Keratinocyte (primary cell): ENCODE measurements around the gene HIVEP2. TPM values are rescaled to one million over a fixed set of nuclear protein-coding genes. Genes with fewer than 3 reads are reported as not detected.

ENCODE experiments used
- DNase-seq: peaks from one replicate; pipeline ENCODE4 v3.0.0-alpha.2; 2011; ENCODE audit warnings: low read depth, missing footprints, low spot score
- FAIRE-seq: peaks from 2 replicates; lab custom pipeline; 2011; peaks lifted over from hg19 to GRCh38; lab: Jason Lieb, UNC
- H2AFZ ChIP-seq: 2 replicates; pipeline ENCODE4 v1.6.0; 2012; ENCODE audit warnings: low read length, control low read depth, inconsistent platforms; ENCODE audit not compliant: control insufficient read depth
- H3K27ac ChIP-seq: 2 replicates; pipeline ENCODE4 v1.5.1; 2011; ENCODE audit warnings: low read length; ENCODE audit not compliant: control insufficient read depth, insufficient read depth
- H3K27me3 ChIP-seq: 3 replicates; pipeline ENCODE4 v1.6.0; 2011; ENCODE audit warnings: low read length; ENCODE audit not compliant: control insufficient read depth, insufficient read depth; ENCODE audit errors: extremely low read depth
- H3K36me3 ChIP-seq, 2 experiments: 2 replicates in 1 of 2; 3 replicates in 1 of 2; pipeline ENCODE4 v1.5.1; 2011; ENCODE audit warnings: low read length in 2 of 2, mild to moderate bottlenecking in 1 of 2; ENCODE audit not compliant: control insufficient read depth in 2 of 2, insufficient read depth in 2 of 2; ENCODE audit errors: extremely low read depth in 1 of 2
- H3K4me1 ChIP-seq: 3 replicates; pipeline ENCODE4 v1.5.1; 2011; ENCODE audit warnings: low read length; ENCODE audit not compliant: control insufficient read depth, insufficient read depth; ENCODE audit errors: extremely low read depth
- H3K4me2 ChIP-seq: 3 replicates; pipeline ENCODE4 v1.6.0; 2011; ENCODE audit warnings: low read depth, low read length; ENCODE audit not compliant: control insufficient read depth, insufficient read depth; ENCODE audit errors: extremely low read depth
- H3K4me3 ChIP-seq, 3 experiments: fragments of 200-600 bp in 1 of 3; sonication (generic) in 1 of 3; 2 replicates in 2 of 3; 3 replicates in 1 of 3; pipeline ENCODE4 v1.5.1; 2011 to 2016; ENCODE audit warnings: low read length in 3 of 3, mild to moderate bottlenecking in 3 of 3, control low read depth in 2 of 3, inconsistent platforms in 1 of 3, low read depth in 1 of 3, mixed read lengths in 1 of 3, mixed run types in 1 of 3, moderate library complexity in 1 of 3; ENCODE audit not compliant: control insufficient read depth in 2 of 3, insufficient read depth in 2 of 3; ENCODE audit errors: extremely low read depth in 1 of 3
- H3K79me2 ChIP-seq: 2 replicates; pipeline ENCODE4 v1.6.0; 2012; ENCODE audit warnings: low read length; ENCODE audit not compliant: control insufficient read depth, insufficient read depth
- H3K9ac ChIP-seq: 3 replicates; pipeline ENCODE4 v1.6.0; 2011; ENCODE audit warnings: low read length; ENCODE audit not compliant: control insufficient read depth, insufficient read depth; ENCODE audit errors: extremely low read depth
- H3K9me1 ChIP-seq: 3 replicates; pipeline ENCODE4 v1.6.0; 2011; ENCODE audit warnings: low read length; ENCODE audit not compliant: control insufficient read depth, insufficient read depth; ENCODE audit errors: extremely low read depth
- H3K9me3 ChIP-seq: 2 replicates; pipeline ENCODE4 v1.5.1; 2012; ENCODE audit warnings: low read depth, low read length; ENCODE audit not compliant: control insufficient read depth
- H4K20me1 ChIP-seq: 3 replicates; pipeline ENCODE4 v1.6.0; 2011; ENCODE audit warnings: low read length; ENCODE audit not compliant: control insufficient read depth, insufficient read depth; ENCODE audit errors: extremely low read depth
- CTCF ChIP-seq, 3 experiments: IDR thresholded peaks in 1 of 3; conservative IDR thresholded peaks in 1 of 3; optimal IDR thresholded peaks in 1 of 3; 2 replicates in 2 of 3; 3 replicates in 1 of 3; pipeline versions ENCODE3 to v1.5.1; 2011; ENCODE audit warnings: low read length in 3 of 3, mild to moderate bottlenecking in 3 of 3, moderate library complexity in 2 of 3, control low read depth in 1 of 3, inconsistent platforms in 1 of 3; ENCODE audit not compliant: insufficient read depth in 2 of 3; ENCODE audit errors: extremely low read depth in 1 of 3
- EZH2 ChIP-seq: IDR thresholded peaks from one replicate; pipeline ENCODE4 v1.6.1; 2012; ENCODE audit warnings: inconsistent platforms, mild to moderate bottlenecking, low read length, moderate library complexity
- dilution Hi-C: fragments of 300-500 bp; cut with MboI; formaldehyde crosslinking; loops from one replicate; pipeline ENCODE4 v1.7.0; 2020; ENCODE audit warnings: low sequenced_read_pairs; ENCODE audit not compliant: extremely low pct_ligation_motif_present
- polyA plus RNA-seq, 5 experiments: library from polyadenylated mRNA; depleted of rRNA in 3 of 5; stranded (reverse) in 3 of 5; stranded (forward) in 1 of 5; unstranded in 1 of 5; fragments of >200 nt; gene quantifications; 1 replicate in 1 of 5; 2 replicates in 3 of 5; 3 replicates in 1 of 5; pipeline versions ENCODE4 v1.2.1 to v1.2.3, GENCODE V29; 2011 to 2012; ENCODE audit warnings: missing spikeins in 2 of 5, low read depth in 1 of 5, low replicate concordance in 1 of 5

HIVEP2 gene
- polyA plus RNA-seq, 1 donor (not counting 4 experiments of a cell fraction or from before 2014, with no cell fraction given): 8.9 TPM

DNA sequence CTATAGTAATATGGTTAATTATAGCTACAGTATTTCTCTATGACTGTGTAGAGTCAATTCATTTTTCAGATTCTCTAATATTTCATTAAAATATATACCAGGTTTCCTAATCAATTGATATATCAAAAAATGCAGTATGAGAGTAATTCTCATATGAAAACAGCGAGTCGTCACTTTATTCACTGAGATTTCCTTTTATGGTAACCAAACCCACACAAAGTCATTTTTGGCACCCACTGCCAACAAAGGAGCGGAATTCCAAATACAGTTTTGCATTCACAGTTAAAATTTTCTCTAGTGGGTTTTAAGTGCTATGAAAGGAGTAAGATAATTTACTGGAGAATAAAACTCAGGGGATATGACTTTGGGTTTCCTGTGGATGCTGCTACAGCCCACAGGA lies 163.8 kb downstream of the HIVEP2 start:
- DNase-seq (no peak), FAIRE-seq (no peak)
- Histone ChIP-seq H3K9me3 (no peaks in the 10 kb centered on the region), H3K4me1 (no peaks in the 10 kb centered on the region), H3K36me3 (peaks cover 0 to 4% of the 10 kb centered on the region in 2 experiments), H4K20me1 (no peaks in the 10 kb centered on the region), H3K27ac (no peak overlapping the region), H3K9me1 (no peaks in the 10 kb centered on the region), H2AFZ (no peak overlapping the region), H3K27me3 (no peaks in the 10 kb centered on the region), H3K9ac (no peak overlapping the region), H3K79me2 (no peaks in the 10 kb centered on the region), H3K4me2 (no peak overlapping the region), H3K4me3 (no peak overlapping the region)
- TF ChIP-seq CTCF (optimal IDR thresholded peaks at IDR 0.05 in 1 of 3, IDR thresholded peaks at IDR 0.05 in 1 of 3, conservative IDR thresholded peaks at IDR 0.05 in 1 of 3; ENCODE audit: extremely low read depth in 1 of 3, insufficient read depth in 2 of 3, low read length in 3 of 3) (no peak), EZH2 (no peak)
- dilution Hi-C loops: no loop called here

- Histone ChIP-seq H2AFZ (no peak overlapping the region), H3K9me3 (no peaks in the 10 kb centered on the region), H3K4me3 (no peak overlapping the region), H3K36me3 (peaks cover 12 to 42% of the 10 kb centered on the region in 2 experiments), H3K9ac (no peak overlapping the region), H3K9me1 (no peaks in the 10 kb centered on the region), H3K27ac (no peak overlapping the region), H3K27me3 (no peaks in the 10 kb centered on the region), H4K20me1 (no peaks in the 10 kb centered on the region), H3K4me2 (no peak overlapping the region), H3K4me1 (no peaks in the 10 kb centered on the region), H3K79me2 (no peaks in the 10 kb centered on the region)
- DNase-seq: no peak
- no peak for FAIRE-seq
- TF ChIP-seq CTCF (optimal IDR thresholded peaks at IDR 0.05 in 1 of 3, IDR thresholded peaks at IDR 0.05 in 1 of 3, conservative IDR thresholded peaks at IDR 0.05 in 1 of 3; ENCODE audit: extremely low read depth in 1 of 3, insufficient read depth in 2 of 3, low read length in 3 of 3) (no peak), EZH2 (no peak)
- dilution Hi-C loops: no loop called here
These were observed 170.9 kb downstream of the HIVEP2 start for GRCh38 chr6:142773859-142774648.
